ENCODE measurements around the gene SLC22A23. TPM values are rescaled to one million over a fixed set of nuclear protein-coding genes. Genes with fewer than 3 reads are reported as not detected.
A peak's percentile ranks its signal among the peaks of the same experiment; 100 is the strongest.

Gene SLC22A23
- total and polyA plus RNA-seq, 2 of the 4 experiments (the other 2 are of a cell fraction): 0.72 to 1.6 TPM

DNA sequence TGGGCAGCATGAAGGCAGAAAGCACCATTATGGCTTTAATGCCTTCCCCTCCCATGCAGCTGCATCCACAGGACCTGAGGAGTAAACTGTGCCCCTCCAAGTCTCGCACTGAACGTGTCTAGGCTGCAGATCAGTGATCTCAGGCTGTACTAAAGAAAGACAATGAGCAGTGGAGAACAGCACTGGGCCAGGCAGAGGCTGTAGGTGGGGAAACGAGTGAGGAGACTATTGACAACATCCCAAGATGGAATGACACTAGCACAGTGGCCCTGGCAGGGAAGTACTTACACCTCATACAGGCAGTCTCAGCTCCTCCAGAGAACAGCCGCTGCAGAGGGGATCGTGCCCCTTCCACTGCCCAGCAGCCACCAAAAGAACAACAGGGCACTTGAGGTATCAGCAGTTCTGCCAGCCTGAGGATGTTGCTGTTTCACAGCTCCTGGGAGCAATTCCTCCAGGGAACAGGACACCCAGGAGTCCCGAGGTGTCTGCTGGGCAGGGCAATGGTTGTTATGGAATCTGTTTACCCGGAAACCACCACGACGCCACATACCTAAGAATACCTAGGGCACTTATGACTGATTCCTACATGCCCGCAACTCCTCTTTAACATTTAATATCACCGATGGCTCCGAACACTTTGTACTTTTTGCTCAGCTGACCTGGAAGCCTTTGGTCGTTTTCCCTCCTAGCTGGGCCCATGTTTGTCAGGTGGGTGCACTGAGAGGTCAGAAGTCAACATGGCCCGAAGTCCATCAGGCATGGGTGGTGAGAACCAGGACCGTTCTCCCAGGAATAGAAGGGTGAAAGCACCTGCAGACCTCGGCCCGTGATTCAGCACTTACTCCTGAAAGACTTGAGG lies 79.1 kb downstream of the SLC22A23 start:
- H3K27me3 ChIP-seq (ENCODE audit: control insufficient read depth, insufficient read depth, low read length): peaks cover 33% of the 10 kb centered on the region
- no peak overlapping the region for H3K4me2 ChIP-seq (ENCODE audit: low read depth, low read length)
- no peak overlapping the region for H2AK5ac ChIP-seq (ENCODE audit: low read depth, low read length)
- no peaks in the 10 kb centered on the region for H3K36me3 ChIP-seq (ENCODE audit: control insufficient read depth, insufficient read depth, low read length)
- H3K4me1 ChIP-seq (ENCODE audit: control insufficient read depth, insufficient read depth, low read length): no peaks in the 10 kb centered on the region
- H4K20me1 ChIP-seq (ENCODE audit: insufficient read depth, low read length): no peaks in the 10 kb centered on the region
- no peak overlapping the region for H3K4ac ChIP-seq (ENCODE audit: low read depth, low read length)
- no peak overlapping the region for H4K91ac ChIP-seq (ENCODE audit: insufficient read depth, low read depth, low read length)
- BruUV-seq (replicated peaks): no TSS peak
- H2BK120ac ChIP-seq (ENCODE audit: low read depth, low read length): no peak overlapping the region
- H3K18ac ChIP-seq (ENCODE audit: low read depth, low read length): no peak overlapping the region
- H4K5ac ChIP-seq (ENCODE audit: low read depth, low read length): no peak overlapping the region
- in situ Hi-C loops (cut with MboI; ENCODE audit: low sequenced_read_pairs): no loop called here
- dilution Hi-C loops (cut with HindIII; ENCODE audit: low sequenced_read_pairs, unreplicated experiment): no loop called here
- DNase-seq (peak; percentile 39), ATAC-seq (ENCODE audit: low read depth) (no peak)
- no peak overlapping the region for H3K14ac ChIP-seq (replicated peaks; ENCODE audit: low read depth, low read length)
- no peak overlapping the region for H2BK15ac ChIP-seq (ENCODE audit: low read depth, low read length)
- H4K8ac ChIP-seq (ENCODE audit: low read depth in 2 of 2, low read length in 2 of 2): no peak overlapping the region
- H3K27ac ChIP-seq (ENCODE audit: insufficient read depth, low read length): no peak overlapping the region
- CTCF ChIA-PET: no interaction called here
- WGBS, 2 experiments (ENCODE audit: extremely low coverage in 2 of 2, insufficient read length in 1 of 2): 85% methylated on average over 4 of the region's 17 CpGs; no CpG with 5 or more reads in 1 of the 2 experiments
- no peak overlapping the region for H2AFZ ChIP-seq (replicated peaks; ENCODE audit: low read length, poor library complexity)
- H3K9me3 ChIP-seq (ENCODE audit: control insufficient read depth, insufficient read depth, low read length): no peaks in the 10 kb centered on the region
- no peak overlapping the region for H3K4me3 ChIP-seq (ENCODE audit: insufficient read depth, low read depth, low read length)
- no peak overlapping the region for H2AK9ac ChIP-seq (replicated peaks; ENCODE audit: low read depth, low read length, poor library complexity)
- H2BK20ac ChIP-seq (ENCODE audit: low read depth, low read length): no peak overlapping the region
- POLR2A ChIA-PET (ENCODE audit: unreplicated experiment): no interaction called here
- H3K23ac ChIP-seq (ENCODE audit: low read depth, low read length): no peak overlapping the region
- H3K79me1 ChIP-seq (ENCODE audit: low read depth in 1 of 2, low read length in 2 of 2): no peaks in the 10 kb centered on the region
- intact Hi-C loops (cut with micrococcal nuclease): no loop called here
- no peaks in the 10 kb centered on the region for H3K9me1 ChIP-seq (ENCODE audit: insufficient read depth, low read length)
- no peak overlapping the region for H3K9ac ChIP-seq (ENCODE audit: low read depth, low read length)
- no peak overlapping the region for H2BK5ac ChIP-seq (ENCODE audit: low read depth, low read length, poor library complexity, severe bottlenecking)
- no peak overlapping the region for H3K56ac ChIP-seq (ENCODE audit: extremely low read depth, insufficient read depth, low read length)
- TF ChIP-seq CEBPB (IDR thresholded peaks at IDR 0.05; ENCODE audit: low read depth, low read length) (no peak), RCOR1 (IDR thresholded peaks at IDR 0.05; ENCODE audit: insufficient replicate concordance, low read length) (no peak), POLR2A (IDR thresholded peaks at IDR 0.05; ENCODE audit: low read depth, low read length) (no peak), MXI1 (IDR thresholded peaks at IDR 0.05; ENCODE audit: borderline replicate concordance, low read depth, low read length) (no peak), MAFK (IDR thresholded peaks at IDR 0.05; ENCODE audit: low read depth, low read length) (no peak), NFE2L2 (IDR thresholded peaks at IDR 0.05; ENCODE audit: low read depth, low read length) (no peak), RAD21 (IDR thresholded peaks at IDR 0.05; ENCODE audit: low read length) (no peak), FOS (IDR thresholded peaks at IDR 0.05; ENCODE audit: low read depth, low read length) (no peak), SMC3 (IDR thresholded peaks at IDR 0.05; ENCODE audit: low read depth, low read length) (no peak), RFX5 (IDR thresholded peaks at IDR 0.05; ENCODE audit: low read depth, low read length) (no peak), BHLHE40 (IDR thresholded peaks at IDR 0.05; ENCODE audit: low read depth, low read length) (no peak), CHD1 (IDR thresholded peaks at IDR 0.05; ENCODE audit: low read depth, low read length) (no peak)
- TF ChIP-seq, protein P1, sequence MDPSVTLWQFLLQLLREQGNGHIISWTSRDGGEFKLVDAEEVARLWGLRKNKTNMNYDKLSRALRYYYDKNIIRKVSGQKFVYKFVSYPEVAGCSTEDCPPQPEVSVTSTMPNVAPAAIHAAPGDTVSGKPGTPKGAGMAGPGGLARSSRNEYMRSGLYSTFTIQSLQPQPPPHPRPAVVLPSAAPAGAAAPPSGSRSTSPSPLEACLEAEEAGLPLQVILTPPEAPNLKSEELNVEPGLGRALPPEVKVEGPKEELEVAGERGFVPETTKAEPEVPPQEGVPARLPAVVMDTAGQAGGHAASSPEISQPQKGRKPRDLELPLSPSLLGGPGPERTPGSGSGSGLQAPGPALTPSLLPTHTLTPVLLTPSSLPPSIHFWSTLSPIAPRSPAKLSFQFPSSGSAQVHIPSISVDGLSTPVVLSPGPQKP (IDR thresholded peaks at IDR 0.05; ENCODE audit: borderline replicate concordance, low read depth, low read length): no peak
- TF ChIP-seq, protein P2, sequence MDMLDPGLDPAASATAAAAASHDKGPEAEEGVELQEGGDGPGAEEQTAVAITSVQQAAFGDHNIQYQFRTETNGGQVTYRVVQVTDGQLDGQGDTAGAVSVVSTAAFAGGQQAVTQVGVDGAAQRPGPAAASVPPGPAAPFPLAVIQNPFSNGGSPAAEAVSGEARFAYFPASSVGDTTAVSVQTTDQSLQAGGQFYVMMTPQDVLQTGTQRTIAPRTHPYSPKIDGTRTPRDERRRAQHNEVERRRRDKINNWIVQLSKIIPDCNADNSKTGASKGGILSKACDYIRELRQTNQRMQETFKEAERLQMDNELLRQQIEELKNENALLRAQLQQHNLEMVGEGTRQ (IDR thresholded peaks at IDR 0.05; ENCODE audit: low read depth, low read length): no peak
- TF ChIP-seq, protein P3, sequence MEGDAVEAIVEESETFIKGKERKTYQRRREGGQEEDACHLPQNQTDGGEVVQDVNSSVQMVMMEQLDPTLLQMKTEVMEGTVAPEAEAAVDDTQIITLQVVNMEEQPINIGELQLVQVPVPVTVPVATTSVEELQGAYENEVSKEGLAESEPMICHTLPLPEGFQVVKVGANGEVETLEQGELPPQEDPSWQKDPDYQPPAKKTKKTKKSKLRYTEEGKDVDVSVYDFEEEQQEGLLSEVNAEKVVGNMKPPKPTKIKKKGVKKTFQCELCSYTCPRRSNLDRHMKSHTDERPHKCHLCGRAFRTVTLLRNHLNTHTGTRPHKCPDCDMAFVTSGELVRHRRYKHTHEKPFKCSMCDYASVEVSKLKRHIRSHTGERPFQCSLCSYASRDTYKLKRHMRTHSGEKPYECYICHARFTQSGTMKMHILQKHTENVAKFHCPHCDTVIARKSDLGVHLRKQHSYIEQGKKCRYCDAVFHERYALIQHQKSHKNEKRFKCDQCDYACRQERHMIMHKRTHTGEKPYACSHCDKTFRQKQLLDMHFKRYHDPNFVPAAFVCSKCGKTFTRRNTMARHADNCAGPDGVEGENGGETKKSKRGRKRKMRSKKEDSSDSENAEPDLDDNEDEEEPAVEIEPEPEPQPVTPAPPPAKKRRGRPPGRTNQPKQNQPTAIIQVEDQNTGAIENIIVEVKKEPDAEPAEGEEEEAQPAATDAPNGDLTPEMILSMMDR (conservative IDR thresholded peaks at IDR 0.05; ENCODE audit: low read depth, low read length): no peak
